NAMALWA (cell line): ENCODE data around the gene CDH4.

Experiments
- DNase-seq: peaks from one replicate; pipeline ENCODE4 v3.0.0-alpha.2; 2015; ENCODE audit warnings: low spot score

Gene CDH4

DNA sequence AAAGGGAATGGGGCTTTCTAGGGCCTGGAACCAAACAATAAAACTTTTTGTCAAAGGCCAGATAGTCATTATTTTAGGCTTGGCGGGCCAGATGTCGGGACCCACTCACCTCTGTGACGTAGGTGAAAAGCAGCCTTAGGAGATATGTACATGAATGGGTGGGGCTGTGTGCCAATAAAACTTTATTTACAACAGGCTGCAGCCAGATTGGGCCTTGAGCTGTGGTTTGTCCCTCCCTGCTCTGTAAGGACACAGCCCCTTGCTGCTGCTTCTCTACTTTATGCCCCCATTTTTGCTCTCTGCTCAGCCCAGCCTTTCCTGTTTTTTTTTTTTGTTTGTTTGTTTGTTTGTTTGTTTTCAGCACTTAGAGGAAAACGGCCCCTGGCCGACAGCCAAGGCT lies 32.7 kb downstream of the CDH4 start:
- no peak for DNase-seq

- no peak for DNase-seq
Measured at GRCh38 chr20:61285152-61285645, 33.1 kb downstream of the CDH4 start.

DNA sequence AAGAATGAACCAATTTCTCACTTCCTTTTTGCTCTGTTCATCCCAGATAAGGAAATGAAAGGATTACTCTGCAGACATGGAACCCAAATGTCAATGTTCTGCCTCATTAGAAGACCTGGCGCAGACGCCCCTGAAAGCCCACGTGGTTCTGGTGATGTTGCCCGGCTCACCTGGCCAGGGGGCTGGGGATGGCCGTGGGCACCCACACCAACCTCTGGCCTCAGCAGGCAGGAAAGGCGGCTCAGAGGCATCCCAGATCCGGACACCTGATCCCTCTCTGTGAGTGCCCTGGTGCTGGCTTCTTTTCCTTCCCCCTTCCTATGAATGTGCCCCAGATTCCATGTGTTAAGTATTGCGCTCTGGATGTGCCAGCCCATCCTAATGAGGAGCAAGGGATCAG lies 33.6 kb downstream of the CDH4 start:
- no peak for DNase-seq

GRCh38 chr20:61287583-61288275 lies 35.7 kb downstream of the CDH4 start:
- DNase-seq, result no peak

DNA sequence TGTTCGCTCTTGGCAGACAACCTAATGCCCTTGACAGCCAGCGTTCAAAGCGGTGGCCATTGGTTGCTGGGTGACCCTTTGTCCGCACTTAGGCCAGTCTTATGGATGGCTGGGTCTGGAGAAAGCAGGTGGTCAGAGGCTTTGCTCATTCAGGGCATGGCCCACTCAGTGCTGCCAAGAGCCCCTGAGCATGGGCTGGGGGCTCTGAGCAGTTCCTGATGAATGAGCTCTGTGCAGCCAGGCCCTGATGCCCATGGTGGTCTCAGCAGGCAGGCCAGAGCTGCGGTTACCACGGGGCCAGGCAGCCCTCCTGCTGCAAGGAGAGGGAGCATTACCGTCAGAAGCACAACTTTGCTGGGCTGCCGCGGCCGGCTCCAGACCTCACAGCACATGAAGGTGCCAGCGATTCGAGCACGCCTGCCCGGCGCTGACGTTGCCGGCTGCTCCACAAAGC lies 36.3 kb downstream of the CDH4 start:
- DNase-seq, result no peak

- no peak for DNase-seq
Measured at GRCh38 chr20:61289166-61289565, 37.1 kb downstream of the CDH4 start.

DNA sequence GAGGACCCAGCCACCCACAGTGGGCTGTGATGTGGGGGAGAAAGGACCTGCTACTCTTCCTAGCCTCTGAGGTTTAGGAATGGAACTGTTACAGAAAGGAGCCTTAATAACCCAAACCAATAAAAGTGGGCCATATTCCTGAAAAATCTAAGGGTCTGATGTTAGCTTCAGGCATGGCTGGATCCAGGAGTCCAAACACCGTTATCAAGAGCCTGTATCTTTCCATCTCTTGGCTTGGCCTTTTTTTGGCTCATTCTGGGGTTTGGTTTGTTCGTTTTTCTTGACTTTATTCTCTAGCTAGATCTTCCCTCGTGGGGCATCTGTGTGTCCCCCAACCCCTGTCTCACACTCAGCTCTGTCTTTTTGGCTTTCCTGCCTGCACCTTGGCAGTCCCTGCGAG lies 38.7 kb downstream of the CDH4 start:
- no peak for DNase-seq

GRCh38 chr20:61291166-61291829 lies 39.2 kb downstream of the CDH4 start:
- no peak for DNase-seq

DNA sequence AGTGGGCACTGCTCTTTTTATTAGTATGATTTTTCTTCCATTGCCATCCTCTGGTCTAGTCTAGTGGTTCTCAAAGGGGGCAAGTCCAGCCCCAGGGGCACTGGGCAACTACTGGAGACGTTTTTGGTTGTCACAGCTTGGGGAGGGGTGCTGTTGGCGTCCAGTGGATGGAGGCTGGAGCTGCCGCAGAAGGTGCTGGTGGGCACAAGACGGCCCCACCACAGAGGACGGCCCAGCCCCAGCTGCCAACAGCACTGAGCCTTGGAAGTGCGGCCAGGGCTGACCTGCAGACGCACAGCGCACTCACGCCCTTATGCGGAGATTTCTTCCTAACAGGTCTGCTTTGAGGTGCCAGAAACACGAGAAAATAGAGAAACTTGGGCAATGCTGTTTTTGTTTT lies 40.3 kb downstream of the CDH4 start:
- DNase-seq, result no peak

DNA sequence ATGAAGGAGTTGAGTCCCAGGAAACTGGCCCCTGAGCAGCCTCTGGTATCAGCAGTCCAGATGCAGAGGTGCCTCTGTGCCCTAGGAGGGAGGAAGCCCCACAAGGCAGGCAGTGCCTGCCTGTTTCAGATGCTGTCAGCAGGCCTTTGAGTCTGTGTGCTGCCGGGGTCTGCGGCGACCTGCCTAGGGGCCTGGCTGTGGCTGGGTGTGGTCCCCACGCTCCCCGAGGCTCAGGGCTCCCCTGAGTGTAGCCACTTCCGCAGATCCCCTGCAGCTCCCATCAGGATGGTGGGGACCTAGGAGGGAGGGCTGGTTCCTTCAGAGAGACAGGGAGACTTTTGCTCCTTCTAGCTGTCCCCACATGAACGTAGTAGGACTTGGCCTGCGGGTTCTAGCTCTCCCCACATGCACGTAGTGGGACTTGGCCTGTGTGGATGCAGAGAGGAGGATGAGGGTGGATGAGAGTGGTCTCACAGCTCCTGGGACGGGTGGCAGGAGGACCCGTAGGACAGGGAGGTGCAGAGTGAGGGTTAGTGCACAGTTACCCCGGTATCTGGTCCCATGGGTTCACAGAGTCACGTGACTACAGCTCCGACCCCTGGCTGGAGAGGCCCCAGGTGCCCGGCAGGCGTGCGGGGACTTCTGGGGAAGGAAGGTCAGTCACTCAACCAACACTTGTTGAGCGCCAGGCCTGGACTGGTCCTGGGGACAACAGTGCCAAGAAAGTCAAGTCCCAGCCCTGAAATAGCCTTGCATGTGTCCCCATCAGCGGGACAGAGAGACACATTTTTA lies 41.0 kb downstream of the CDH4 start:
- no peak for DNase-seq

DNA sequence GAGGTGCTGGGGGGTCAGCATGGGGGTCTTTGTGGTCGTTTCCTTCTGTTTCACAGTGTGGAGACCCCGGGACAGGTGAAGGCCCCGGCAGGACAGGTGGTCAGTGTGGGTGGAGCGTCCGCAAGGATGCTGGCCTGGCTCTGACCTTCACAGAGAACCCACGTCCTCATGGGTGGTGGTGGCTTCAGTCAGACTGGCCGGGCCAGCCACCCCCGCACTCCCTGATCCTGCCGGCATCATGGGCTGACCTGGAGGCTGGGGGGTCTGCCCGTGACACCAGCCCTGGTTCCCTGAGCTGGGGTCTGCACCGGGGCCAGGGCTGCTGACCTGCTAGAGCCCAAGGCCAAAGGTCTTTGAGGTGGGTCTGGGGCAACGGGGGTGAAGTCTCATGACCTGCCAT lies 41.9 kb downstream of the CDH4 start:
- no peak for DNase-seq

- no peak for DNase-seq
Measured at GRCh38 chr20:61295249-61295648, 43.2 kb downstream of the CDH4 start.

GRCh38 chr20:61295682-61296628 lies 43.9 kb downstream of the CDH4 start:
- no peak for DNase-seq

DNA sequence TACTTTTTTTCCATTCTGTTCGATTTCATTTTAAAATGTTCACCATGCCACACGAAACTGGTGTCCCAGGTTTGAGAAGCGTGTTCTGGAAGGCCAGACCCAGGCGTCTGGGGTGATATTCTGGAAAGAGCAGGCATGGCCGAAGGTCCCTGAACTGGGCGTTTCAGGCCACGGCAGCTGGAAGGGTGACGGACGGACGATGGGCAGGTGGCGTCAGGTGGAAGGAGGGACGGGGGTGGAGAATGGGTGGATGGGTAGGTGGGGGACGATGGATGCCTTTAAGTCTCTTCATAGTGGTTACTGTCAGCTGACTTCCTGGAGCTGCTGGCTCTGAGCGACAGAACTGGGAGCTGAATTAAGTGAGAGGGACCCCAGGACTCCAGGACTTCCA lies 44.6 kb downstream of the CDH4 start:
- no peak for DNase-seq

DNA sequence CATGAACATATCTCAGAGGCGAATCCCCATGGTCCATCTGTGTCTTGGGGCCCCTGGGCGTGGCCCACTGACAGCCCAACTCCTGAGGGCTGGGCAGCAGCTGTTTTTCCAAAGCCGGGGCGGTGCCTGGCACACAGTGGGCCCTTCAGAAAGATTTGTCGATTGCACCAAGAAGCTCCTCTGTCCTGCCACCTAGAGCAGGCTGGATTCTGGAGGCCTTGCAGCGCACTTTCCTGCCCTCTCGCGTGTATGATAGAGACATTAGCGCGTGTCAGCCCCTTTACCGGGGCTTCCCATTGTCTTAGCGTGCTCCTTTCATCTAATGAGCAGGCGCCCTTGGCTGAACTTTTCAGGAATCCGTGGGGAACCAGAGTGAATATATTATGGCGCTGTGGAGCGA lies 45.4 kb downstream of the CDH4 start:
- DNase-seq, result no peak

GRCh38 chr20:61297986-61298385 lies 45.9 kb downstream of the CDH4 start:
- no peak for DNase-seq

DNA sequence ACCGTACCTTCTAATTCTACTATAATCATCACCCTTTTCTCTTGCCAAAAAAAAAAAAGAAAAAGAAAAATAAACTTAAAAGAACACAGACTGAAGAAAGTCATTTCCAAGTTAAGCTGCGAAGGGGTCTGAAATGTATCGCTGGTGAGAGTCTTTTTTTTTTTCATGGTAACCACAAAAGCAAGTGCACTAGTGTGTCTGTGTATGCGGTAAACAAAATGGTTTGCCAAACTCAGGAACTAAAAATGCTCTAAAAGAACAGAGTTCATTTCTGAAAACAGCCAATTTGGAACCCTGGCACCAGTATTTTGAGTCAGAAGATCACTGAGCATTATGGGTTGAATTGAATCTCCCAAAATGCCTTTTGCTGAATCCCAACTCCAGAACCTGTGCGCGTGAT lies 46.6 kb downstream of the CDH4 start:
- DNase-seq, result no peak

- DNase-seq, result no peak
Measured at GRCh38 chr20:61299104-61299503, 47.0 kb downstream of the CDH4 start.

GRCh38 chr20:61299618-61300017 lies 47.6 kb downstream of the CDH4 start:
- no peak for DNase-seq

DNA sequence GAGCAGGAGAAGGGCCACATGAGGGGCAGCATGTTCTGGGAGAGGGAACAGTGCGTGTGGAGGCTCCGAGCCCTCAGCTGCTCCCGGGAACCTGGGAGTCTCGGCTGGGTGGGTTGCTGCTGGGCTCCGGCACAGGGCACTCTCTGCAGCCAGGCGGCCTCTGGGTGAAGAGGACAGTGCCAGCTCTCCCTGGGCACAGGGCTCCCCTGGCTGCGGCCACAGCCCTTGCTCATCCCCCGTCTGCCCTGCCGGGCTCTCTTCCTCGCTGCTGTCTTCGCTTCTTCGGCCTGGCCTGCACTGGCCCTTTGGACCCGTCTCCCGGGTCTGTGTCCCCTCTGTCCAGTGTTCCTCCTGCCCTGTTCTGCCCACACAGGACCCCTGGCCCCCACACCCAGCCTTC lies 48.2 kb downstream of the CDH4 start:
- no peak for DNase-seq

- DNase-seq, result no peak
Measured at GRCh38 chr20:61300709-61301108, 48.6 kb downstream of the CDH4 start.
